Measurements from ENCODE around the gene CELF2. TPM values are rescaled to one million over a fixed set of nuclear protein-coding genes. Genes with fewer than 3 reads are reported as not detected.

CELF2 gene
- total and polyA plus RNA-seq, 8 donors: 58.0 to 107 (median 65.9) TPM

DNA sequence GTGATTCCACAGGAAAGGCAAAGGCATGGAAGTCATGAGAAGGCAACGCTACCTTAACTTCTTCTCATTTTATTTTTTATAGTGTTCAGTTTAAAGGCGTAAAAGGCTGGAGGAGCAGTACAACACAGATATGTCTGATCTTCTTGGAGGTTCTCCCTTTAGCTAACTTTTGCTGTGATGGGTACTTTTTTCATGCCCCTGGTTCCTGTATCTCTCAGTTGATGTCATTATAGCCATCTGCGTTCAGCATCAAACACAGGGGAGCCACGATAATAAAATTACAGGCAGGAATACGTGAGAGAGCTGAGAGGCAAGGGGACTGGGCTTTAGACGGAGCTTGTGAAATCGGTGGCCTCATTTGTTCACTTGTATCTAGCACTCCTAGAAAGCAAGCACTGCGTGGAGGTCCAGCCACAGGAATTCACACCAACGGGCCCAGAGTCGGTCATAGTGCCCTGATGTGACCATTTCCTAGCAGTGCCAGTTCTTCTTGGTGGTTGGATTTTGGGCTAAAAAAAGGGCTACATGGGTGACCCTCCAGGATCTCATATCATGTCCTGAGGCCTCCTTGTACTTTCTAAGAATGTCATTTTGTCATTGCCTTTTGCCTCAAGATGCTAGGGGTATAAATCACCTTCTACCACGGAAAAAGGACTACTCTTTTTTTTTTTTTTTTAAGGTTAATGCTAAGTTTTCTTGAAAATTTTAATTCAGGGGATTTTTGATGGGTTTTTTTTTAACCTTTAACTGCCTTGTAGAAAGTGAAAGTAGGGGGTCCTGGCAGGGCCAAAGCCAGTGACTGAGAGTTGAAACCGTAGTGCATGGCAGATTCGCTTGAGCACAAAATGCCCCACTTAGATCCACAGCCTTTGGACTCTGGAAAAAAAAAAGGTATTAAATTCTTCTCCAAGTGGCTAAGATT lies 191.5 kb downstream of the CELF2 start:
- H3K9me3 ChIP-seq: no peaks in the 10 kb centered on the region
- H3K4me3 ChIP-seq: no peak overlapping the region
- intact Hi-C loops (cut with DNase I): no loop called here
- TF ChIP-seq CTCF (IDR thresholded peaks at IDR 0.05): no peak
- no peak for ATAC-seq
- DNase-seq: no peak
- peaks cover 0 to 17% of the 10 kb centered on the region in 2 donors for H3K36me3 ChIP-seq
- no peak overlapping the region for H3K27ac ChIP-seq
- peaks cover 0 to 77% of the 10 kb centered on the region in 2 donors for H3K4me1 ChIP-seq
- no peaks in the 10 kb centered on the region for H3K27me3 ChIP-seq

DNA sequence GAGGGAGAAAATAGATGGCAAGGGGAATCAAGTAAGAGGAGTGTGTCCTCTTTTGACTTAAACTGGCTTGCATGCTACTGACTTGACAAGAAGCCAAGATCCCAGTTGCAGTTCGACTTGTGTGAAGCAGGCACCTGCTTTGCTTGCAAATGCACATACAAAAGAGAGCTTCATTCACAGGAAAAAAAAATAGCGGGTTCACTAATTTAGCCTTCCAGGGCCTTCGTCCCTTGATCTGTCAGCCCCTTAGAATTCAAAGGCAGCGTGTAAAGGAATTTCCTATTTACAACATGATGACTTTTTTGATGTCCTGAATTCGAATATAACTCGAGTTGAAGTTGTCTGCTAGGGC lies 192.1 kb downstream of the CELF2 start:
- DNase-seq: no peak
- TF ChIP-seq CTCF (IDR thresholded peaks at IDR 0.05): no peak
- no peak for ATAC-seq
- H3K9me3 ChIP-seq: no peaks in the 10 kb centered on the region
- H3K36me3 ChIP-seq: peaks cover 0 to 13% of the 10 kb centered on the region in 2 donors
- H3K4me3 ChIP-seq: no peak overlapping the region
- H3K4me1 ChIP-seq: peaks cover 0 to 79% of the 10 kb centered on the region in 2 donors
- intact Hi-C loops (cut with DNase I): no loop called here
- no peaks in the 10 kb centered on the region for H3K27me3 ChIP-seq
- peak overlapping the region in 1 of 2 donors; percentile 45 for H3K27ac ChIP-seq

- intact Hi-C loops (cut with DNase I): no loop called here
- Histone ChIP-seq H3K4me3 (no peak overlapping the region), H3K27ac (peak overlapping the region in 1 of 2 donors; percentile 45), H3K9me3 (no peaks in the 10 kb centered on the region), H3K36me3 (peaks cover 0 to 10% of the 10 kb centered on the region in 2 donors), H3K4me1 (peaks cover 0 to 82% of the 10 kb centered on the region in 2 donors), H3K27me3 (no peaks in the 10 kb centered on the region)
- ATAC-seq (peak; percentile 54), DNase-seq (peak in 1 of 4 donors; percentile 70)
- no peak for TF ChIP-seq CTCF (IDR thresholded peaks at IDR 0.05)
Measured at GRCh38 chr10:11210211-11210922, 192.7 kb downstream of the CELF2 start.

GRCh38 chr10:11212288-11213085 lies 194.8 kb downstream of the CELF2 start:
- TF ChIP-seq CTCF (IDR thresholded peaks at IDR 0.05): no peak
- DNase-seq (no peak), ATAC-seq (no peak)
- peaks cover 0 to 10% of the 10 kb centered on the region in 2 donors for H3K36me3 ChIP-seq
- H3K9me3 ChIP-seq: no peaks in the 10 kb centered on the region
- no peaks in the 10 kb centered on the region for H3K27me3 ChIP-seq
- H3K4me1 ChIP-seq: peaks cover 0 to 78% of the 10 kb centered on the region in 2 donors
- intact Hi-C loops (cut with DNase I): no loop called here
- no peak overlapping the region for H3K4me3 ChIP-seq
- no peak overlapping the region for H3K27ac ChIP-seq

All from left lung (tissue), 10 donors.